Measurements from ENCODE around the gene CACHD1.

CACHD1 gene

DNA sequence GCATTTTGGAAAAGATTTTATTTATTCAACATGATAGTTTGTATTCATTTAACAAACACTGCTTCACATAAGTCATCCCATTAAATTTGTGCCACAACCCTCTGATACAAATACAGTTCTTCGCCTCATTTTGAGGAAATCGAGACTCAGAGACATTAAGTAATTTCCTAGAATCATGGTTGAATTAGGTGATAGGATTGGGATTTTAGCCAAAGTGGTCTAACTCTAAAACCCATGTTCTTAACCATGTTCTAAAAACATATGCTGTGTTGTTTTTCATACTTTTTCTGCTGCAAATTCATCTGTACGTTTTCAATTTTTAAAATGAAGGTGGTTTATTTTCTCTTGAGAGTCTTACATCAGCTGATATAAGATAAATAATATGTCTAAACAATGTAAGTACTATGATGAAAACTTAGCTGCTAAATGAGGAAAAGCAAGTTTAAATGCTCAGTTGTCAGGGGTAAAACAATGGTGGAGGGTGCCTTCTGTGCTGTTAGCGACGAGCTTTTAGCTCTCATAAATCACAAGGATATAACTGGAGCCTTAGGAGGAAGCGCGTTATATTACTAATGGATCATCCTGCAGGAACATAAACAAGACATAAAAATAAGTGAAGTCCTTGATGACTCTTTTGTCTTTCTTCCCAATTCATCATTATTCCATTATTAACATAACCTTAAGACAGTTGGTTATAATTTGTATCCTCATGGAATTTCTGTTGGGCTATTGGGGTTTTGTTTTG is 97.7 kb downstream of the CACHD1 start:
- peak overlapping the region; percentile 93 for H3K27ac Mint-ChIP-seq
- DNase-seq = no peak
- H3K4me3 Mint-ChIP-seq = no peak overlapping the region
- peaks cover 78% of the 10 kb centered on the region for H3K4me1 Mint-ChIP-seq
- H3K27me3 Mint-ChIP-seq (ENCODE audit: low read depth, poor library complexity) = no peaks in the 10 kb centered on the region
- TF ChIP-seq, protein P1, sequence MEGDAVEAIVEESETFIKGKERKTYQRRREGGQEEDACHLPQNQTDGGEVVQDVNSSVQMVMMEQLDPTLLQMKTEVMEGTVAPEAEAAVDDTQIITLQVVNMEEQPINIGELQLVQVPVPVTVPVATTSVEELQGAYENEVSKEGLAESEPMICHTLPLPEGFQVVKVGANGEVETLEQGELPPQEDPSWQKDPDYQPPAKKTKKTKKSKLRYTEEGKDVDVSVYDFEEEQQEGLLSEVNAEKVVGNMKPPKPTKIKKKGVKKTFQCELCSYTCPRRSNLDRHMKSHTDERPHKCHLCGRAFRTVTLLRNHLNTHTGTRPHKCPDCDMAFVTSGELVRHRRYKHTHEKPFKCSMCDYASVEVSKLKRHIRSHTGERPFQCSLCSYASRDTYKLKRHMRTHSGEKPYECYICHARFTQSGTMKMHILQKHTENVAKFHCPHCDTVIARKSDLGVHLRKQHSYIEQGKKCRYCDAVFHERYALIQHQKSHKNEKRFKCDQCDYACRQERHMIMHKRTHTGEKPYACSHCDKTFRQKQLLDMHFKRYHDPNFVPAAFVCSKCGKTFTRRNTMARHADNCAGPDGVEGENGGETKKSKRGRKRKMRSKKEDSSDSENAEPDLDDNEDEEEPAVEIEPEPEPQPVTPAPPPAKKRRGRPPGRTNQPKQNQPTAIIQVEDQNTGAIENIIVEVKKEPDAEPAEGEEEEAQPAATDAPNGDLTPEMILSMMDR (IDR thresholded peaks at IDR 0.05) = no peak
- H3K36me3 Mint-ChIP-seq (ENCODE audit: low read depth) = peaks cover 35% of the 10 kb centered on the region
- peaks cover 16% of the 10 kb centered on the region for H3K9me3 Mint-ChIP-seq

DNA sequence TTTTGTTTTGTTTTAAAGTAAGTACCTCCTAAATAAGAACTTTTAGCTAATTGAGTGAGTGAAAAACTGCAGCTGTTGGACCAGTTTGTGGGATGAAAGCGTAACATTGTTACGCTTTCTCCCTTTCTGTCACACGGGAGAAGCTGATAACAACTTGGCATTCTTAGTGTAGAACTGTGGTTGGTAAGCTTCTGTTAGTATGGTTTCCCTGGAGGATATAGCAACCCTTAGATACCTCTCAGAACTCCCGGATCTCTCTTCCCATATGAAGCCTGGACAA is 98.2 kb downstream of the CACHD1 start:
- Mint-ChIP-seq H3K36me3 (ENCODE audit: low read depth) (peaks cover 30% of the 10 kb centered on the region), H3K27me3 (ENCODE audit: low read depth, poor library complexity) (no peaks in the 10 kb centered on the region), H3K9me3 (peaks cover 11% of the 10 kb centered on the region), H3K4me1 (peaks cover 83% of the 10 kb centered on the region), H3K27ac (peak overlapping the region; percentile 93), H3K4me3 (no peak overlapping the region)
- TF ChIP-seq, protein P1 (IDR thresholded peaks at IDR 0.05) = no peak
- DNase-seq = no peak

DNA sequence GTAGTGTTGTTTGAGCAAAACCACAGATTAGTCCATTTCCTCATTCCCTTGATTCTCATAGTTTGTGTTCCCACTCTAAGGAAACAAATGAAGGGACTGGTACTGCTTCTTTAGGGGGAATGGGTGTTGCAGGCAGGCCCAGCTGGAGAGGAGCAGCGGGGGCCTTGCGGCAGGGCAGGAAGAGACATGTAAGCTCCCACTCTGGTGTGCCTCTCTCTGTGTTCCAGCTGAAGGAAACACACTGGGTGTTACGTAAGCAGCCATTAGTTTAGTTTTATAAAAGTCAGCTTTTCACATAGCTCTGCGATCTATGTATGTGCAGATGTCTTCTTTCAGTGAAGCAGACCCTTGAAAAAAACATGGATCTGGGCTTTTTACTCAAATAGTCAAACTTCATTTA is 99.5 kb downstream of the CACHD1 start:
- Mint-ChIP-seq H3K4me3 (no peak overlapping the region), H3K9me3 (no peaks in the 10 kb centered on the region), H3K4me1 (peaks cover 91% of the 10 kb centered on the region), H3K27ac (no peak overlapping the region), H3K27me3 (ENCODE audit: low read depth, poor library complexity) (no peaks in the 10 kb centered on the region), H3K36me3 (ENCODE audit: low read depth) (peaks cover 19% of the 10 kb centered on the region)
- DNase-seq = no peak
- TF ChIP-seq, protein P1 (IDR thresholded peaks at IDR 0.05) = no peak

DNA sequence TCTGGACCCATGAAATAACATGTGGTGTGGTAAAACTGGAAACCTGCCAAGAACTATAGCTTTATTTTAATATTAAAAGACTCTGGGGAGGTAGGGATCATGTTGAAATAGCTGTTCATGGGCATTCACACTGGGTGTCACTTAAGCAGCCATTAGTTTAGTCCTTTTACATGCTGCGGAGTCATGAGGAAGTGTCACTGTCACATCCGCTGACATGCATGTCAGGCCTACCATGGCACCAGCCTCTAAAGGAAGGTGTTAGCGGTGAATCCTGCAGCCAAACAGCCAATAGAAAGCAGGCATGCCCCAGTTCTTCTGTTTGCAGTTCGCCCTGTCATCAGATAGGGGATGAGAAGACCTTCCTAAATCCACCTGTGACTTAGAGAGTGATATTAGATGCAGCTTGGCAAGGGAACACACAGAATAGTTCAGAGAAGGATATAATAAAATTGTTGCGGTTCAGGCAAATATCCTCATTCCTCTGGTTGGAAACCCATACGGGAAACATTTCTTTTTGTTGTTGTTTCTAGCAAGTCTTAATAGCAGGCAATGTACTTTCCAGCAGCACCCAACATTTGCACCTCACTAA is 100.4 kb downstream of the CACHD1 start:
- Mint-ChIP-seq H3K4me3 (no peak overlapping the region), H3K36me3 (ENCODE audit: low read depth) (peaks cover 19% of the 10 kb centered on the region), H3K9me3 (no peaks in the 10 kb centered on the region), H3K27ac (peak overlapping the region; percentile 27), H3K4me1 (peaks cover 90% of the 10 kb centered on the region), H3K27me3 (ENCODE audit: low read depth, poor library complexity) (no peaks in the 10 kb centered on the region)
- no peak for DNase-seq
- TF ChIP-seq, protein P1 (IDR thresholded peaks at IDR 0.05) = no peak

DNA sequence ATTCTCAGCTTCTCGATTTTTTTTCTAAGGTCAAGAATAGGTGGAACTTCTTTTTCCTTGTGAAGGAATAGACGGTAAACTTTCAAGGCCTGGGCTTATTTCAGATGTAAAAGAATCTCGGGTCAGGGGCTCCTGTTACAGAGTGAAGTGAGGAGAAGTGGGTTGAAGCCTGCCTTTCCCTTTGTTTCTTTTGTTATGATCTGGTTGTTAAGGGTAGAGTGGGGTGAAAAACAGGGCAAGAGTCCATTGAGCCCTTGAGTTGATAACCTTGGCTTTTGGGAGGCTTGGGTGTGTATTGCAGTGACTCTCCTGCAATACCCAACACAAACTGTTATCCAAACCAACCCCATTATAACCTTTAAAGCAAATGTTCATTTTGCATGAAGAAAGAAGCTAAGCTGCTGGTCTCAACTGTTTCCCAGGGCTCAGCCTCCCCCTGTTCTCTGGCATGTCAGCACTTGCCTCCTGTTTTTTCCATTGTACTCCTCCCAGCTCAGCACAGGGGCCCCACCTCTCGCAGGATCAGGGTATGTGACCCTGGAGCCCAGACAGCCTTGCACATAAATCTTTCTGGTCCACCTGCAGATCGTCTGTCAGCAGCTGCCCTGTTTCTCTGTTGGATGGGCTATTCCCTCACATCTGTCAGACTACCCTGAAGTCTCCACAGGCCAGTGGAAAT is 102.4 kb downstream of the CACHD1 start:
- peak; percentile 47 for DNase-seq
- Mint-ChIP-seq H3K27ac (peak overlapping the region; percentile 99), H3K4me3 (peak overlapping the region; percentile 51), H3K36me3 (ENCODE audit: low read depth) (peaks cover 27% of the 10 kb centered on the region), H3K9me3 (no peaks in the 10 kb centered on the region), H3K4me1 (peaks cover 82% of the 10 kb centered on the region), H3K27me3 (ENCODE audit: low read depth, poor library complexity) (no peaks in the 10 kb centered on the region)
- TF ChIP-seq, protein P1 (IDR thresholded peaks at IDR 0.05) = no peak

All from nephron progenitor cell (in vitro differentiated cells).